ENCODE results near the gene WWTR1. TPM values are rescaled to one million over a fixed set of nuclear protein-coding genes. Genes with fewer than 3 reads are reported as not detected.

The WWTR1 gene
- total RNA-seq, 4 donors from 2014 or later = 103 to 148 (median 116) TPM

DNA sequence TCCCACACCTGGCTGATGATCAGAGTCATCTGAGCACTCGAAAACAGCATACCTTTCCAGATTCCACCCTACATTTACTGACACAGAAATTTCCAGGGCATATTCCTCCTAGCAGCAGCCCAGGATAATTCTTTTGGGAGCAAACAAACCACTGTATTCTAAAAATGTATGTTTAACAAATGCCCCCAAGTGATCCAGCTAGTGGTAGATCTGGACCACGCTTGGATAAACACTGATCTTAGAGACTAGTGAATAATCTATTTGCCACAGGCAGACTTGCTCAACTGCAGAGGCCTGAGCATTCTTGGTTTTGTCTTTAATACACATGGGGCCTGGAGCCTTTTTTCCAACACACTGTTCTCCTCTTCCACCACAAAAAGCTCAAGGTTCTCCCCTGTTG, 93.7 kb downstream of the WWTR1 start:
- TF ChIP-seq POLR2A (IDR thresholded peaks at IDR 0.05) = no peak
- TF ChIP-seq, protein P1, sequence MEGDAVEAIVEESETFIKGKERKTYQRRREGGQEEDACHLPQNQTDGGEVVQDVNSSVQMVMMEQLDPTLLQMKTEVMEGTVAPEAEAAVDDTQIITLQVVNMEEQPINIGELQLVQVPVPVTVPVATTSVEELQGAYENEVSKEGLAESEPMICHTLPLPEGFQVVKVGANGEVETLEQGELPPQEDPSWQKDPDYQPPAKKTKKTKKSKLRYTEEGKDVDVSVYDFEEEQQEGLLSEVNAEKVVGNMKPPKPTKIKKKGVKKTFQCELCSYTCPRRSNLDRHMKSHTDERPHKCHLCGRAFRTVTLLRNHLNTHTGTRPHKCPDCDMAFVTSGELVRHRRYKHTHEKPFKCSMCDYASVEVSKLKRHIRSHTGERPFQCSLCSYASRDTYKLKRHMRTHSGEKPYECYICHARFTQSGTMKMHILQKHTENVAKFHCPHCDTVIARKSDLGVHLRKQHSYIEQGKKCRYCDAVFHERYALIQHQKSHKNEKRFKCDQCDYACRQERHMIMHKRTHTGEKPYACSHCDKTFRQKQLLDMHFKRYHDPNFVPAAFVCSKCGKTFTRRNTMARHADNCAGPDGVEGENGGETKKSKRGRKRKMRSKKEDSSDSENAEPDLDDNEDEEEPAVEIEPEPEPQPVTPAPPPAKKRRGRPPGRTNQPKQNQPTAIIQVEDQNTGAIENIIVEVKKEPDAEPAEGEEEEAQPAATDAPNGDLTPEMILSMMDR (IDR thresholded peaks at IDR 0.05) = no peak
- H3K4me1 ChIP-seq = no peaks in the 10 kb centered on the region

DNA sequence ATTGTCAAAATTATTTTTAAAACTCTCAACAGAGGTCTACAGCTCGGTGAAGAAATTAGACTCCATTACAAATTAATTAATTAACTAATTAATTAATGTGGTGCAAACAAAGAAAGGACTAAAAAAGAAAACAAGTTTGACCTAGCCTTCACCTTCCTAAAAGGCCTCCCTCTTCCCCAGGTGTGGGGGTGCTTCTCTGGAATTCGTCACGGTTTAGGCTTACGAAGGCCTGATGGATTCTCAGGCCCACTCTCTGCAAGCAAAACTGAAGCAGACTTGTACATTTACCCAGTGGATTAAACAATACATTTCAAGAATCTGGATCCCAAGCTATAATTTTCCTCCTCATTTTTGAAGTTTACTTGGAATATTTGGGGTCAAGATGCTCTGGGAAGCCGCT, 94.7 kb downstream of the WWTR1 start:
- TF ChIP-seq, protein P1 (IDR thresholded peaks at IDR 0.05) = no peak
- no peak for TF ChIP-seq POLR2A (IDR thresholded peaks at IDR 0.05)
- no peak for DNase-seq
- Histone ChIP-seq H3K4me3 (no peak overlapping the region), H3K9me3 (no peaks in the 10 kb centered on the region), H3K27me3 (no peaks in the 10 kb centered on the region), H3K36me3 (no peaks in the 10 kb centered on the region), H3K4me1 (no peaks in the 10 kb centered on the region), H3K27ac (no peak overlapping the region)
- intact Hi-C loops (cut with DNase I; ENCODE audit: low total_unique reads) = no loop called here

More for the DNA sequence above, 93.7 kb downstream of the WWTR1 start:
- Histone ChIP-seq H3K4me3 (no peak overlapping the region), H3K36me3 (no peaks in the 10 kb centered on the region), H3K9me3 (no peaks in the 10 kb centered on the region), H3K27me3 (no peaks in the 10 kb centered on the region), H3K27ac (no peak overlapping the region)
- intact Hi-C loops (cut with DNase I; ENCODE audit: low total_unique reads) = no loop called here
- no peak for DNase-seq

DNA sequence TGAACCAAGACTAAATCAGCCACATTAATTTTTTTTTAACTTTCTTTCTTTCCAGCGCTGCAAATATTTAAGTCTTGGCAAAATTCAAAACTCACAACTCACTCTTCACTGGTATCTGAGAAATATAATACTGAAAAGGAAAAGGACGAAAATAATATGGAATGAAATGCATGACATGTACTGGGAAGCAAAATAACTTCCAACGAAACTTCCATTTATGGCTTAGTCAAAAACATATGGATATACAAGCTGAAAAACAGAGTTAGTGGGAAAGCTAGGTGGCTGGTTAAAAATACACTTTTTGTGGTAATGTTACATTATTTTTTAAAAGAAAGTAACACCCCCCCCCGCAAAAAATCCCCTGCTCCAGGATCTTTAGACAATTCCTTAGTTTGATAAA, 97.2 kb downstream of the WWTR1 start:
- Histone ChIP-seq H3K9me3 (no peaks in the 10 kb centered on the region), H3K27me3 (no peaks in the 10 kb centered on the region), H3K27ac (no peak overlapping the region), H3K36me3 (no peaks in the 10 kb centered on the region), H3K4me3 (no peak overlapping the region), H3K4me1 (no peaks in the 10 kb centered on the region)
- no peak for DNase-seq
- TF ChIP-seq, protein P1 (IDR thresholded peaks at IDR 0.05) = no peak
- no peak for TF ChIP-seq POLR2A (IDR thresholded peaks at IDR 0.05)
- intact Hi-C loops (cut with DNase I; ENCODE audit: low total_unique reads) = no loop called here

DNA sequence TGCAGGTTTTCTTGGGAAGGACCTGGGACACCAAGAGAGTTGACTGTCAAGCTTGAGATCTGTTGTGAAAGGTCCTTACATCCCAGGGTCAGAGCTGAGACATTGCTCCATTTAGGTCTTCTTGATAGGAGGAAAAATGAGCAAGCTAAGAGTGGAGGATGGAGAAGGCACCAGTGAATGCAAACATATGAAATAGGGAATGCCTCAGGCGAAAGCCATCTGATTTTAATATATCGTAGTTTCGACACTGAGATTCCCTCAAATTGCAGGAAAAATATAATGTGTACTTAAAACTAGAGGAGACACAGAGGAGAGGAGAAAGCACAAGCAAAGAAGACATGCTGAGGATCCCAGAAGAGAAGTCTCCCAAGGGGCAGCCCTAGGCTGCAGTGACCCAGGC, 97.8 kb downstream of the WWTR1 start:
- no peaks in the 10 kb centered on the region for H3K9me3 ChIP-seq
- H3K27me3 ChIP-seq = no peaks in the 10 kb centered on the region
- intact Hi-C loops (cut with DNase I; ENCODE audit: low total_unique reads) = no loop called here
- H3K4me3 ChIP-seq = no peak overlapping the region
- TF ChIP-seq, protein P1 (IDR thresholded peaks at IDR 0.05) = no peak
- TF ChIP-seq POLR2A (IDR thresholded peaks at IDR 0.05) = no peak
- no peaks in the 10 kb centered on the region for H3K36me3 ChIP-seq
- no peak overlapping the region for H3K27ac ChIP-seq
- DNase-seq = no peak
- no peaks in the 10 kb centered on the region for H3K4me1 ChIP-seq

DNA sequence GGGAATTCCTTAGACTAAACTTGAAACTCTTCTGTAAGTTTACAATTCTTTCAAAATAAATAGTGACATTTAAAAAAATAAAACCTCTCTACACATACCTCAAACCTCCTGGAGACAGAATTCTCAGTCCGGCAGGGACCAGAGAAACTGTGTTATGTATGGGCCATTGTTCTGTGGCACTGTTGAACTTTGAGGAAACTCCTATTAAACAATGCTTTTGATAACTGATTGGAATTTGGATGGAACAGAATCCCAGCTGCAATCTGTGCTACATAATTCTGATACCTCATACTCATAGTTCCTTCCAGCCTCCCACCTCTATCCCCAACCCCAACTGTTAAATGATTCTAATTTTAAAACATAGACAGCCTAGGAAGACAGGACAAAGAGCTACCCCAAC, 98.3 kb downstream of the WWTR1 start:
- H3K4me1 ChIP-seq = peaks cover 0 to 3% of the 10 kb centered on the region in 2 donors
- H3K27me3 ChIP-seq = no peaks in the 10 kb centered on the region
- TF ChIP-seq, protein P1 (IDR thresholded peaks at IDR 0.05) = no peak
- no peak for TF ChIP-seq POLR2A (IDR thresholded peaks at IDR 0.05)
- intact Hi-C loops (cut with DNase I; ENCODE audit: low total_unique reads) = no loop called here
- H3K9me3 ChIP-seq = no peaks in the 10 kb centered on the region
- H3K4me3 ChIP-seq = no peak overlapping the region
- no peak overlapping the region for H3K27ac ChIP-seq
- no peak for DNase-seq
- H3K36me3 ChIP-seq = no peaks in the 10 kb centered on the region

All from uterus (tissue), 4 donors.